NCI-H1930 (cell line): ENCODE results near the gene ROPN1L.
"Not testable (repeated sequence)": the region's sequence is repeated elsewhere in the genome, so short reads cannot be mapped to it uniquely, and the experiment has no call there.

Experiments
- DNase-seq, 2 experiments: peaks; one replicate each; lab custom pipeline; 2025; lab: John Stamatoyannopoulos, UW

ROPN1L gene

DNA sequence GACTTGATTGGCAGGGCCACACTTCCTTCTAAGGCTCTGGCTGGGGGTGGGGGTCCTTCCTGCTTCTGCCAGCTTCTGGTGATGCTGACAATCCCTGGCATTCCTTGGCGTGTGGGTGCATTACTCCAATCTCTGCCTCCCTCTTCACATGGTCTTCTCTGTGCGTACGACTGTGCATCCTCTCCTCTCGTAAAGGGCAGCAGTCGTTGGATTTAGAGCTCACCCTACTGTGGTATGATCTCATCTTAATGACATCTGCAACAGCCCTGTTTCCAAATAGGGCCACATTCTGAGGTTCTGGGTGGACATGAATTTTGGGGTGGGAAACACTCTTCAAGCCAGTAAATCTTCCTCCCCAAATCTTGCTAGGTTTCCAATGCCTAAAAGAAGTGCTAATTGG lies 36.8 kb downstream of the ROPN1L start:
- DNase-seq: no peak

DNA sequence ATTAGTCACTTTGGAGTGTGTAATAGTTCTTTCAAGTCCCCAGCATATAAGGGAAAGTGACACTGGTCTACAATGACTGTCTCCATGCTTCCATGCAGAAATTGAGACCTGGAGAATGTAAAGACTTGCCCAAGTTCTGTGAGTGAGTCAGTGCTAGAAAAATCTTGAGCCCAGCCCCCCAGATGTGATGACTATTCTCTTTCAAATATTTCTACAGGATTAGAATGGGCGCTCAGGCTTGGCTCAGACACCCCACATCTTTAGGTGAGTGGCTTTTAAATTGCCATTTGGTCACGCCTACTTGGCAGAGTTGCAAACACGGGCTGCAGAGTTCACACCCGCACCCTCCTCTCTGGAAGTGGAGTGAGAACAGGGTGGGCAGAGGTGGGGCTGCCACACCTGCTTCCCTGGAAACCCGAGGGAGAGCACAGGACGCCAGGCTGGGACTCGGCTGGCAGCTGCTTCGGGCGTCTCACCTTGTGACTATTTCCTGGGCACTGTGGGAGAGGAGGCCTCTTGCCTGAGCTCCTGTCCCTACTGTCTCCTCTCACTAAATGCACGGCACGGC lies 37.6 kb downstream of the ROPN1L start:
- DNase-seq: no peak

DNA sequence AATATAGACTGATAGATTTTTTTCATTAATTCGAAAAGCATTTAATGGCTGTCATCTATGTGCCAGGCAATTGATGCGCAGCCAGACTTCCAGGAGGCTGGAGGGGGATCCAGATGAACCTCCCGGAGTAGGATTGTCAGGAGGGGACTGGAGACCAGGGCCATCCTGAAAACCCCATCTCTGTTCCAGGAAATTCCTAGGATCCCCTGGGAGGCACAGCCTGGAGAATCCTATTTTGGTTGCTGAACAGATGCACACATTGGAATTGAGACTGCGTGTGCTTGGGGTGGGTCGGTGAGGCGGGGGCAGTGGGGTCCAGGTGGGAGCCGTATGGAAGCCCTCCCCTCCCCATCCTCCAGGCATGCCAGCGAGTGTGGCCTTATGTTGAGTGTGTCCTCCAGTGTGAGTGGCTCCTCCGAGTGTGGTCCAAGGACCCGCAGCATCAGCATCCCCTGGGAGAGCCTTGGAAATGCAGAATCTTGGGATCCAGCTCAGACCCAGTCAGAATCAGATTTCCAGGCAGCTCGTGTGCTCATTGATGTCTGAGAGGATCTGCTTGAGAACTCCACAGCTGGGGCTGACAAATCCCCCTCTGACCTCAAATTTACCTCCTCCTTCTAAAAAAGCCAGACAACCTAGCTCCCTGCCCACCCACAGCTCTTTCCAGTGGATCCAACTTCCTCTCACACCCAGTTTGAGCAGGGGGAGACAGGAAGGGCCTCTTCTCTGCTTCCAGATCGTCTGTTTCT lies 38.7 kb downstream of the ROPN1L start:
- DNase-seq: no peak

DNA sequence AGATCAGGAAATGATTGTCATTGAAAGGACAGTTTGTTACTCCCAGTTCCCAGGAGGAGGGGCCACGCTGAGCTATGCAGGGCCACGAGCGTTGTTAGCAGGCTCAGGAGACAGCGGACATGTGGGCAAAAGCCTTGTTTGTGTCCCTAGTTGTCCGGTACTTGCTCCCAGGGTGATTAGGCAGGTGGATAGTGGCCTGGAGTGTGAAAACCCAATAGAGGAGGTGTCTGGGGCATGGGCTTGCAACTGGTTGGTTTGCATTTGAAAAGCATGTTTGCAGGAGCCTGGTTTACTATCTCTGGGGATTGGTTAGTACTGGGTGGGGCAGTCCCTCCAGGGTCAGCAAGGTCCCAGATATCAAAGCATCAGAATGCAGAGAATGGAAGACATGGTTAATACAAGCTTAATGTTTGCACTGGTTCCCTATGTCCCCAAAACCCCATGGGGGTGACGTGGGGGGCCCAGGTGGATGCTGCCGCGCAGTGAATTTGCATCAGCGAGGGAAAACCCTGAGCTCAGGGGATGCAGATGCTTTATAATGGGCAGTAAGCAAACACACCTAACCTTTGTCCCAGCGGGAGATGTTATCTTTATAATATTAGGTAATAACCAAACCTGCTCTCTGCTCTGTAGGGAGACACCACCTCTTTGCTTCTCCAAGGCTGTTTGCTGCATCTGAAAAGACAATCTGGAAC lies 39.7 kb downstream of the ROPN1L start:
- DNase-seq: no peak

DNA sequence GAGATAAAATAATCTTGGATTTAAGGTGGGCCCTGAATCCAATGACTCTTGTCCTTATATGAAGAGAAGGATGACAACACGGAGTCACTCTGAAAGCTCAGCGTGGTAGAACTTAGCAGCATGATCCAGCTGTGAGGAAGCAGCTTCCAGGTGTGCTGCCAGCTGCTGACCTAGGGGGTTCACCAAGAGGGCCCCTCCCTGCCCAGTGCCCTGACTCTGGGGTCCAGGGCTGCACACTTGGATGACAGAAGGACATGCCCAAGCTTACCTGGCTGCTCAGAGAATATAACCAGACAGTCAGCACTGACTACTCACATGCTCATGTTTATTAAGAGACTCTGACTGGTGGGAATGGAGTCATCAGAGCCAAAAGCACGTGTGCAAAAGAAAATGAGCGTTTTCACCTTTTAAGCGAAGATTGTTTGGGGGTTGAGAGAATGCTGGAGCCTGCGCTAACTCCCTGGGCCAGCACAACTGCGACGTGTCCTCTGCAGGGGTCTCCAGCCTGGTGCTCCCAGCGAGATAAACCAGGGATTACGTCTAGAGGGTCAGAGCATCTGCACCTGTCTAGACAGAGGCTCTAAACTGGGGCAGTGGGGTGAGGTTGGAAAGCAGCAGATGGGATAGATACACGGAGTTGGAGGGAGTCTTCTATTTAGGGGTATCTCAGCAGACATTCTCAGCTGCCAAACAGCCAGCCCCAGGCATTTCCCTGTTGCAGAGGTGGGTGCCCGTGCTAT lies 41.3 kb downstream of the ROPN1L start:
- no peak for DNase-seq

DNA sequence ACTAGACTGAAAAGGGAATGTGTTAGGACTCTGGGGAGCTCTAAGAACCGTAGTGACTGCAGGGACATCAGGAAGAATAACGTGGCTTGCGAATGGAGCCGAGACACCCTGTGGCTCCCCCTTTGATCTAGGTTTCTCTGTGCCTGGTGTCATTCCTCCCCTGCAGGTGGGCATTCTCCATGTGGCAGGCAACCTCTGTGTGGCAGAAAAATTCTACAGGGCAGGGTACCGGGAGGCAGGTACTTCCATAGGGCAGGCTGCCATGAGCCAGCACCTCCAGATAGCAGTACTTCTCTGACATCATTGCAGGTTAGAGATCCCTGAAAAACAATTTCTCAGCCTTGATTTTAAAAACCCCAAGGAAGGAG lies 43.1 kb downstream of the ROPN1L start:
- DNase-seq: no peak

DNA sequence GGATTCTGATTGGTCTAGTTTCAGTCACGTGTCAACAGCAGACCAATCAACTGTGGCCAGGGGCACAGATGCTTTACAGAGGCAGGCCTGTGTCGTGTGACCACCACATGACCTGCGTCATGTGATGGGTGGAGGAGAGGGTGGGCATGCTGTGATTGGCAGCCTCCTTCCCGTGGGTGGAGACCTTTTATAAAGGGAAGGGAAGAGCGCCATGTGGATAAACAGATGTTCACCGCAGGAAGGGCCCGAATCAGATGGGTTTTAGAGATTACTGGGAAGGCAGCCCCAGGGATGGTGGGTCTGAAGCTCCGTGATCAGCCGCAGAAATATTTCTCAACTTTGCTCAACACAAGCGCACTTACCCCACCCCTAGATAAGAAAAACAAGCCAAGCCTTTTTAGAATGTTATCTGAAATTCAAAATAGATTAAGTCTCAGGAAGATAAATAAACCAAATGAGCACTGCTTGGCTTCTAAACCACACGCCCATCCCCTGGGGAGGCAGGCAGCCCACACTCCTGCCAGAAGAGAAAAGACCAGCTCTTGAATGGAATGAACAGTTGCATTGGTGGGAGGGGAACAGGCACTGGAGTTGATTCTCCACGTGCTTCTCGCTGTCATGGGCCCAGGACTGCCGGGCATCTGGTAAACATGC lies 43.6 kb downstream of the ROPN1L start:
- DNase-seq: no peak

DNA sequence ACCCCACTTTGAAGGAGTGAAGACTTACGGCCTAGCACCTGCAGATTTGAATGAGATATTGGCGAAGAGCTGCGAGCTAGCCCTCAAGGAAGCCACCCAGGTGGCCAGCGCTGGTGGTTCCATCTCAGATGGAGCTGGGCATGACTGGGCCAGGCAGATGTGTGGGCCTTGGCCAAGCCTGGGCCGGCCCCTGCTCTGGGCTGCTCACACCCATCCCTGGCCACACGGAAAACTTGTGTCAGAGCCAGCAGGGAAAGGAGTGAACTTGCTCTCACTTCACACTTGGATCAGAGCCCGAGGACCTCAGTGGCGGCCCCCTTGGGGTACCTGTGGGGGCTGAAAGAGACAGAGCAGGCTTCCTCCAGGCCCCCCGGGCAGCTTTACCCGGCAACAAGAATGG lies 44.2 kb downstream of the ROPN1L start:
- no peak for DNase-seq

DNA sequence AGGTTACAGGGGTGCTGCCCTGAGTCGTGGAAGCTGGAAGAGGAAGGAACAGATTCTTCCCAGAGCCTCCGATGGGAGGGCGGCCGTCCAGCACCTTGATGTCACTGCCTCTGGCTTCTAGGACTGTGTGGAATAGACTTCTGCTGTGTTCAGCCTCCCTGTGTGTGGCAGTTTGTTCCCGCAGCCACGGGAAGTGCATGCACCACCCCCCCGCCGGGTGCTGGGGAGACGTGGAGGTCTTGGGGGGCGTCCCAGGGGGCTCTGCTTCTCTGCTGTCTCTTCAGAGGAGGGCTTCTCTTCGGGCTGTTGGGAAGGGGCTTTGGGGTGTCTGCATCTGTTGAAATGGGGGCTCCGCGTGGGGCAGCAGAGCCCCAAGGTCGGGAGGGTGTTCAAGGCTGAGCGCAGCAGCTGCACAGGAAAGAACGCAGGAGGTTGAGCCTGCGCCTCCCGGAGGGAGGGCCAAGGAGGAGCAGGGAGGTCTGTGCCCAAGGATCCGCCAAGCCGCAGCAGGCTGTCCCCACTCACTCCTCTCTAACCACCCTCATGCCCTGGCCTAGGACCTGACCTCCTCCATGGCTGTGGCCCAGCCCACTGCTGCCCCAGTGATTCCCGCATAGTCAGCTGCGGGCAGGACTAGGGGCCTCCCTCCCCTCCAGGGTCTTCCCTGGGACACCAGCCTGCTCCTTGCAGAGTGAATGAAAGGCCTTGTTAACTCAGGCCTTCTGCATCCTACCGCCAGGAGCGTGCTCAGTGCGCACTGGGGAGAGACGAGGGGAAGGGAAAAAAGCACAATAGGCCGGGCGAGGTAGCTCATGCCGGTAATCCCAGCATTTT lies 45.0 kb downstream of the ROPN1L start:
- no peak for DNase-seq

DNA sequence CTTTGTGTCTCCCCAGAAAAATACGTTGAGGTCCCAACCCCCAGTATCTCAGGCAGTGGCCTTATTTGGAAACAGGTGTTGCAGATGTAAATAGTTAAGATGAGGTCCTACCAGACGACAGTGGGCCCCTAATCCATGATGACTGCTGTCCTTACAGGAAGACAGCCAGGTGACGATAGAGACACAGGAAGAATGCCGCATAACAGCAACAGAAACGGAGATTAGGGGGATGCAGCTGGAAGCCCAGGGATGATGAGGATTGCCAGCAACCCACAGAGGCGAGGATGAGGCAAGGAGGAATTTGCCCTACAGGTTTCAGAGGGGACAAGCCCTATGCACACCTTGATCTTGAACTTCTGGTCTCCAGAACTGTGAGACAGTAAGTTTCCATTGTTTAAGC lies 46.5 kb downstream of the ROPN1L start:
- no peak for DNase-seq

DNA sequence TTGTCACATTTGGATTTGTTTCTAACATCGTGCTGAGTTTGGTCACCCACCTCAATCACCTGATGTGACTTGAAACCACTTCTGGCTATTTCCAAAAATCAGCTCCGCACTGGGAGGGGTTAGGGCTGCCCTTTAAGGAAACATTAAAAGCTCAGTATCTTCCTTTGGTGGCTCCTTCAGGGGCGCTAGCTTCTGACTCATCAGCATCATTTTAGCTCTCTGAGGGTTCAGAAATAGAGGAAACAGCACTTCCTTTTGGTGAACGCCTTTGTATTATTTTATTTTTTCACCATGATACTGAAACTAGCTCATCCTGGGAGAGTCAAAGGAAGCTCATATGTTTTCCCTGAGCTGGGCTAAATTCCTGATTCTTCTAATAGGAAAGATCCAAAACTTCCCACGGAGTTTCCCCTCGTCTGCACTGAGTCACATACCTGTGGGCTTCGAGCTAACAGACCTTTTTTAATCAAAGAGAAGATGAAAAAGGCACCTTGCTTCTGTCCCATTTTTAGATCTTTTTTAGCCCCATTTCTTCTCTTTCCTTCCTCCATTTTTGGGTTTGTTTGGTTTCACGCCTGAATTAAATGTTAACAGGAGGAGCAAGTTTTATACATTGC lies 48.2 kb downstream of the ROPN1L start:
- DNase-seq: no peak

DNA sequence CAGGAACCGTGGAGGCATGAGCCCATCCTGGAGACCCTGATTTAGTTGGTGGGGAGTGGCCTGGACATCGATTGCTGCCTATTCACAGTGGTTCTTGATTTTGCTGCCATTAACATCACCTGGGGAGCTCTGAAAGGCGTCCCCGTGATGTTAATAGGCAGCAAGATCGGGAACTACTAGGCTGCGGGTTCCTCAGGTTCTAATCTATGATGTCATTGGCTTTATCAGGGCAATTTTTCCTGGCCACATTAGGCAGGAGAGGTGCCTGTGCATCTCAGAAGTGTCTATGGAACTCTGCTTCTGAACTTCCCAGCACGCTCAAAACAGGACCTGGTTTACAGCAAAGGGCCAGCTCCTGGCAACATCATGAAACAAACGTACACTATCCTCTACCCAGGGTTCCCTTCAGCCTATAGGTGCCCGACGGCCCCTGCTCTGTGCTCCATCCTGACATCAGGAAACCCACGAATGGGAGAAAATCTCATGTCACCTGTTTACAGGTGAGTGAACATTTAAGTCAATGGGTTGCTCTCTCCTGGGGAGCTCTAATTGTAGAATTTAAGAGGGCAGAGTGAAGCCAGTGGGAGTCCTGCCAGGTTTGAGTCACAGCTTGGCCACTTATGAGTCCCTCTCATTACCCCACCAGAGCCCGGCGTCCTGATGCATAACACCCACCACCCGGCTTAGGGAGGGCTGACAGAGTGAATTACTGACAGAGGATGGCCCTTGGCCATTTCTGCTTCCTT lies 49.4 kb downstream of the ROPN1L start:
- no peak for DNase-seq

DNA sequence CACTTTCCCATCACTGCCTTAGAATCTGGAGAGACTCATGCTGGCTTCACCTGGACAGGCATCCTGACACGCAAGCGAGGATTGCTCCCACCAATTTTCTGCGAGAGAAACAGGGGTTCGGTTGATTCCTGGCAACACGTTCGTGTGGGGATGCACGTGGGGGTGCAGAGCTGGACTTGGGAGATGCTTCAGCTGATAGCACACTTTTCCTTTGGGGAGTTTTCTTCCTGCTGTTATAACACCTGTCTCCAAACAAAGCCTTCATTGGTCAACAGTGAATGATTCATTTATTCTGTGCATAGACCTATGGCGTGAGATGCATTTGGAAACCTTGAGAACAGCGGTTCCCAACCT lies 50.0 kb downstream of the ROPN1L start:
- DNase-seq: no peak

DNA sequence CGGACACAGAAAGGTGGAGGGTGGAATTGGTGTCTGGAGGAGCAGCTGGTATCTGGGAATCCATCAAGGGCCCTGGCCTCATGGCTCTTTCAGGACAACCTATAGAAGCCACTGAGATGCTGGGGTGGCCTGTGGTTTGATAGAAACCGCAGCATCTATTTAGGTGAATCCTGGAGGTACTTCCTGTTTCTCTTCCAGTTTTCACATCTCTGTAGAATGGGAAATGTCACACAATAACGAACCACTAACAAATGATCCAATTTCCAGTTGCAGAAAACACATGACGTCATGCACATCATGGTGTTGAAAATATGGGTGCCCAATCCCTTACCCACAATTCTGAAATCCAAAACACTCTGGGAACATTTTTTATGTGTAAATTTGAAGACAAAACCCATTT lies 52.2 kb downstream of the ROPN1L start:
- no peak for DNase-seq

DNA sequence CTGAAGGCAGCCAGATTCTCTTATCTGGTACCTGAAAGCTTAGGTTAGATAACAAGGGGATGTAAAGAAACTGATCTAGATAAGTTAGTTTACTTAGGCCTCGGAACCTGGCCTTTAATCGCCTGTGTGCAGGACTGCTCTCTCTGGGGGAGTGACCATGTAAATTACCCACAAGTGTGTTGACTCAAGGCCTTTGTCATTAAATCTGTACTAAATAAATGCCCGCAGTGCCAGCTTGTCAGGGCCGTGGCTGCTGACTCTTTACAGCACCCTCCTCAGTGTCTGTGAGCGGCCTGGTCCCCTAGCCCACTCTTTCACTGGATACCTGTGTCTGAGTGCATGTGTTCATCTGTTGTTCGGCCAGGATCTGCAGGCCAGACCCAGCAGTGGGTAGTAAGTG lies 52.8 kb downstream of the ROPN1L start:
- not testable (repeated sequence) for DNase-seq

DNA sequence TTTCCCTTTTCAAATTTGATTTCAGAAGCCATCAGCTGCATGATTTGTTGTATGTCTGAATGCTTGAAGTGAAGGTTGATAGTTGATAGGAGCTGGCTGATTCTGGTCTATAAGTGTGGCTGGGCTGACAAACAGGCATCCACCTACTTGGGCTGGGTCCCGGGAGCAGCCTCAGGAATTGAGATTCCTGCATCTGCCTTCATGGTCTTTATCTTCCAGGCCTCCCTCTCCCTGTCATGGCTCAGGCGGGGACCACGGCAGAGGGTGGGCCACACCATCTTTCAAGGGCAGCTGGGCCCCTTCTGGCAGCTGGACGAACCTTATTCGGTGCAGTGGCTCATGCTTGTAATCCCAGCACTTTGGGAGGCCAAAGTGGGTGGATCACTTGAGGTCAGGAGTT lies 55.9 kb downstream of the ROPN1L start:
- no peak for DNase-seq

DNA sequence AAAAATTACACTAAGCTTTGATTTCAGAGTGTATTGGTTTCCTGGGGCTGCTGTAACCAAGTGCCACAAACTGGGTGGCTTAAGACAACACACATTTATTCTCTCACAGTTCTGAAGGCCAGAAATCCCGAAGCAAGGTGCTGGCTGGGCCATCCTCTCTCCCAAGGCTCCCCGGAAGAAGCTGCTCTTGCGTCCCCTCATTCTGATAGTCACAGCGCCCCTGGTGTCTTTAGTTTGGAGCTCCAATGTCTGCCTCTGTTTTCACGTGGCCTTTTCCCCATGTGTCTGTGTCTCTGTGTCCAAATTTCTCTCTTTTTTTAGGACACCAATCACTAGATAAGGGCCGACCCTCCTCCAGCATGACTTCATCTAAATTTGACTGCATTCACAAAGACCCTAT lies 56.7 kb downstream of the ROPN1L start:
- no peak for DNase-seq

DNA sequence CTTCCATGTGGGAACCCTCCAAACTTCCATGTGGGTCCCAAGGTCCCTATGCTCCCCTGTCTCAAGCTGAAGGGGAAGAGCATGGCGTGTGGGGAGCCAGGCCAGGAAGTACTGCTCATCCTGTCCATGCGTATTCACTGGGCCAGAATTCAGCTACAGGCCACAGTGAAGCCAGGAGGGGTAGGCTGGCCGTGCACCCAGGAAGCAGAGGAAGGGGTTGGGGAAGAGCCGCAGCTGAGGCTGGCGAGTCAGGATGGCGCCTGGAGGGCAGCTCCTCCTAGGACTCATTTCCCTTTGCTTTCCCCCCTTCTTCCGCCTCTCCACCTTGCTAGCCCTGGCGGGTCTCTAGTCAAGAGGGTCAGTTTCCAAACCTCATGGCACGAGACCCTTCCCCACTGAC lies 57.4 kb downstream of the ROPN1L start:
- DNase-seq: no peak

DNA sequence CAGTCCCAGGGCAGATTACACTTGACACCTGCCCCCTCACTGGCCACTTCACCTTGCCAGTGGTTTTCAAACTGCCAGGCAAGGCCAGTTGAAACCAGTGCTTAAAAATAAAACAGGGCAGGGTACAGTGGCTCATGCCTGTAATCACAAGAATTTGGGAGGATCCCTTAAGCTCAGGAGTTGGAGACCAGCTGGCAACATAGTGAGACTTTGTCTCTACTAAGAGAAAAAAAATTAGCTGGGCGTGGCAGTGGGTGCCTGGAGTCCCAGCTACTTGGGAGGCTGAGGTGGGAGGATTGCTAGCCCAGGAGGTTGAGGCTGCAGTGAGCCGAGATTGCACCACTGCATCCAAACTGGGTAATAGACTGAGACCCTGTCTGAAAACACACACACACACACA lies 58.1 kb downstream of the ROPN1L start:
- no peak for DNase-seq

DNA sequence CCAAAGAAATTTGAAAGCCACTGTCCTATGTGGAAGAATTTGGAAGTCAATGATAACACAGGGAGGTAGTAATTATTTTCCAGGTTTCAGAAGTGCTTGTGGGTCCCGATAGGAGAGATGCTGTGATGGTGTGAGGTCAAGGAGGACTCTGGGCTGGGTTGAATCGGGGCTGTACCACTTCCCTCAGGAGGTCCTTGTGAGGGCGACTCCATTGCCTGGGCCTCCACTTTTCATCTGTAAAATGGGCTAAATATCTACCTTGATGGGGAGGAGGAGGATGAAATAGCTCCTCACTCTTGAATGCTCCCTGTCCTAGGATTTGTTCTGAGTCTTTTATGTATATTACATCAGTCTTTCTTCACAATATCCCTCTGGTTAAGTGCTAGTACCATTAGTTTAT lies 59.0 kb downstream of the ROPN1L start:
- no peak for DNase-seq
